GM12878 (cell line): ENCODE results near the gene RANGRF. TPM values are rescaled to one million over a fixed set of nuclear protein-coding genes. Genes with fewer than 3 reads are reported as not detected.
A peak's percentile ranks its signal among the peaks of the same experiment; 100 is the strongest.

Experiments
- ATAC-seq: fragments of 200-7000 bp; cut with Tn5 transposase; 3 replicates; pipeline ENCODE4 v1.9.1; 2020; ENCODE audit warnings: mild to moderate bottlenecking, moderate library complexity
- BruUV-seq: library from RNA; stranded (reverse); fragments of 400-500 nt; replicated peaks from 2 replicates; lab custom pipeline; 2021; lab: Mats Ljungman, UMichigan
- CTCF ChIA-PET: fragments of 300-600 bp; sonication (Branson Sonifier 250); formaldehyde crosslinking; extraction: SDS; loops from one replicate; lab custom pipeline; 2021; ENCODE audit warnings: inconsistent platforms; lab: Yijun Ruan, JAX
- POLR2A ChIA-PET: fragments of 350-600 bp; formaldehyde crosslinking; extraction: SDS; loops from one replicate; lab custom pipeline; 2021; ENCODE audit warnings: inconsistent platforms; lab: Charles Lee
- RAD21 ChIA-PET: fragments of 300-600 bp; sonication (Branson Sonifier 250); formaldehyde crosslinking; loops from one replicate; lab custom pipeline; 2023; ENCODE audit warnings: antibody characterized with exemption; ENCODE audit not compliant: unreplicated experiment; lab: Charles Lee
- SMC1A ChIA-PET: fragments of 300-600 bp; sonication (Branson Sonifier 250); formaldehyde crosslinking; loops from one replicate; lab custom pipeline; 2023; ENCODE audit not compliant: unreplicated experiment, uncharacterized antibody; lab: Charles Lee
- DNase-seq: peaks from one replicate; pipeline ENCODE4 v3.0.0-alpha.2; 2011; ENCODE audit warnings: low read depth, low spot score
- FAIRE-seq: peaks from 3 replicates; lab custom pipeline; 2011; peaks lifted over from hg19 to GRCh38; lab: Jason Lieb, UNC
- H2AFZ ChIP-seq: 2 replicates; pipeline ENCODE4 v1.6.0; 2011; ENCODE audit warnings: low read depth, low read length, control low read depth; ENCODE audit not compliant: control insufficient read depth
- H3K27ac ChIP-seq: 2 replicates; pipeline ENCODE4 v1.5.1; 2011; ENCODE audit warnings: control low read depth; ENCODE audit not compliant: control insufficient read depth, insufficient read depth
- H3K27me3 ChIP-seq, 2 experiments: replicated peaks in 1 of 2; 2 replicates each; pipeline versions ENCODE4 v1.6.0 to v1.6.1; 2011; ENCODE audit warnings: low read length in 1 of 2; ENCODE audit not compliant: control insufficient read depth in 2 of 2, insufficient read depth in 2 of 2
- H3K36me3 ChIP-seq, 2 experiments: 2 replicates each; pipeline ENCODE4 v1.5.1; 2011; ENCODE audit warnings: low read length in 1 of 2; ENCODE audit not compliant: control insufficient read depth in 2 of 2, insufficient read depth in 2 of 2
- H3K4me1 ChIP-seq: 2 replicates; pipeline ENCODE4 v1.6.1; 2011; ENCODE audit warnings: mild to moderate bottlenecking, low read length, moderate library complexity, mixed read lengths; ENCODE audit not compliant: control insufficient read depth, insufficient read depth
- H3K4me2 ChIP-seq: 2 replicates; pipeline ENCODE4 v1.6.0; 2011; ENCODE audit warnings: control low read depth; ENCODE audit not compliant: control insufficient read depth, insufficient read depth
- H3K4me3 ChIP-seq: fragments of 200-600 bp; sonication (generic); 2 replicates; pipeline ENCODE4 v1.5.1; 2016
- H3K79me2 ChIP-seq: 2 replicates; pipeline ENCODE4 v1.6.0; 2011; ENCODE audit warnings: low read length; ENCODE audit not compliant: control insufficient read depth, insufficient read depth
- H3K9ac ChIP-seq: 2 replicates; pipeline ENCODE4 v1.8.0; 2011; ENCODE audit warnings: low read length, control low read depth, mixed read lengths; ENCODE audit not compliant: control insufficient read depth, insufficient read depth
- H3K9me3 ChIP-seq: replicated peaks from 3 replicates; pipeline ENCODE4 v1.5.1; 2011; ENCODE audit warnings: mild to moderate bottlenecking, low read length; ENCODE audit not compliant: control insufficient read depth, insufficient read depth
- H4K20me1 ChIP-seq: 2 replicates; pipeline ENCODE4 v1.6.0; 2011; ENCODE audit not compliant: control insufficient read depth, insufficient read depth
- ATF7 ChIP-seq: fragments of 450-650 bp; IDR thresholded peaks from 2 replicates; pipeline ENCODE4 v1.6.1; 2016; ENCODE audit warnings: low read depth, mild to moderate bottlenecking
- BACH1 ChIP-seq: fragments of 450-650 bp; IDR thresholded peaks from 2 replicates; pipeline ENCODE4 v1.6.1; 2017; ENCODE audit warnings: mild to moderate bottlenecking, borderline replicate concordance
- E2F4 ChIP-seq: IDR thresholded peaks from 2 replicates; pipeline ENCODE4 v1.6.1; 2012; ENCODE audit warnings: low read depth, low read length, improper control_type of control experiment
- EED ChIP-seq: sonication (generic); IDR thresholded peaks from 2 replicates; pipeline ENCODE4 v1.6.1; 2016; ENCODE audit warnings: antibody characterized with exemption, low read depth
- ESRRA ChIP-seq: IDR thresholded peaks from 2 replicates; pipeline ENCODE4 v1.6.1; 2012; ENCODE audit warnings: mild to moderate bottlenecking, low read length, improper control_type of control experiment
- IRF3 ChIP-seq: fragments of 450-650 bp; IDR thresholded peaks from 2 replicates; pipeline ENCODE4 v1.6.1; 2014; ENCODE audit warnings: mild to moderate bottlenecking
- MTA3 ChIP-seq: IDR thresholded peaks from 2 replicates; pipeline ENCODE4 v1.6.1; 2012; ENCODE audit warnings: low read length, inconsistent platforms, borderline replicate concordance
- POLR2A ChIP-seq: IDR thresholded peaks from 2 replicates; pipeline ENCODE4 v1.6.1; 2011; ENCODE audit warnings: low read depth, mild to moderate bottlenecking, low read length
- POLR2AphosphoS2 ChIP-seq: IDR thresholded peaks from 2 replicates; pipeline ENCODE4 v1.6.1; 2011; ENCODE audit warnings: low read depth, mild to moderate bottlenecking, low read length, improper control_type of control experiment, moderate library complexity
- RCOR1 ChIP-seq: conservative IDR thresholded peaks from 2 replicates; pipeline ENCODE4 v1.6.1; 2012; ENCODE audit warnings: low read depth, low read length, improper control_type of control experiment
- SPI1 ChIP-seq: IDR thresholded peaks from 2 replicates; pipeline ENCODE4 v1.6.1; 2011; ENCODE audit warnings: low read depth, mild to moderate bottlenecking, low read length, moderate library complexity, borderline replicate concordance; ENCODE audit not compliant: insufficient read depth
- SRF ChIP-seq, 2 experiments: IDR thresholded peaks; 2 replicates each; pipeline ENCODE4 v1.6.1; 2011; ENCODE audit warnings: low read depth in 2 of 2, low read length in 2 of 2, mild to moderate bottlenecking in 1 of 2, moderate library complexity in 1 of 2
- TARDBP ChIP-seq: IDR thresholded peaks from 2 replicates; pipeline ENCODE4 v1.6.1; 2016; ENCODE audit warnings: borderline replicate concordance
- WGBS: methylation state at CpG from one replicate; pipeline ENCODE4 v1.1.6; 2016; ENCODE audit warnings: low lambda C conversion rate; ENCODE audit not compliant: insufficient replicate concordance, insufficient coverage; ENCODE audit errors: missing lambda C conversion rate; 5-methylcytosine and 5-hydroxymethylcytosine counted together
- in situ Hi-C: fragments of 300-500 bp; cut with MboI; formaldehyde crosslinking; loops from 9 replicates; pipeline ENCODE4 v1.14.3; 2018; ENCODE audit warnings: mixed read lengths
- intact Hi-C: fragments of 100-400 bp; cut with micrococcal nuclease; formaldehyde crosslinking; loops from one replicate; pipeline ENCODE4 v1.14.2; 2022; ENCODE audit not compliant: unreplicated experiment
- polyA plus RNA-seq, 11 experiments: library from polyadenylated mRNA; depleted of rRNA in 4 of 11; unstranded in 6 of 11; stranded (reverse) in 5 of 11; fragments of >200 nt; fragmentation: Nextera tagmentation in 4 of 11; fragmentation: Illumina TruSeq in 1 of 11; extraction: Ambion mirVana in 4 of 11; extraction: Trizol in 1 of 11; gene quantifications; 1 replicate in 1 of 11; 2 replicates in 10 of 11; pipeline versions ENCODE4 v1.2.1 to v1.2.3, GENCODE V29; 2011 to 2016; ENCODE audit warnings: inconsistent platforms in 2 of 11, missing spikeins in 2 of 11, low read depth in 1 of 11
- total RNA-seq, 4 experiments: library from RNA; depleted of rRNA in 3 of 4; stranded (reverse); fragments of >200 nt in 3 of 4; fragmentation: Illumina TruSeq in 1 of 4; extraction: Trizol in 1 of 4; gene quantifications; 2 replicates each; pipeline versions ENCODE4 v1.2.1 to v1.2.3, GENCODE V29; 2013 to 2021

The RANGRF gene
- total and polyA plus RNA-seq, 10 of the 15 experiments (the other 5 are each of a cell fraction or from before 2014, with no cell fraction given): 30.1 to 181 (median 61.4) TPM

GRCh38 chr17:8267480-8268147 lies 20.9 kb upstream of the RANGRF start:
- no TSS peak for BruUV-seq

GRCh38 chr17:8268550-8269298 lies 19.7 kb upstream of the RANGRF start:
- no peak overlapping the region for H3K9ac ChIP-seq
- 95% methylated on average over 24 of the region's 29 CpGs for WGBS
- ATAC-seq: no peak
- no peak for TF ChIP-seq E2F4
- TF ChIP-seq ESRRA: no peak
- no peak for TF ChIP-seq TARDBP
- TF ChIP-seq SPI1: no peak
- TF ChIP-seq IRF3: no peak
- no peak for TF ChIP-seq BACH1
- no peak for TF ChIP-seq RCOR1
- TF ChIP-seq MTA3: no peak
- no peak for TF ChIP-seq EED
- no peak for TF ChIP-seq POLR2AphosphoS2

More at GRCh38 chr17:8267480-8268147, 20.9 kb upstream of the RANGRF start:
- Histone ChIP-seq H3K36me3 (peaks cover 22 to 39% of the 10 kb centered on the region in 2 experiments; a peak in 3 of 4 replicates), H3K9ac (no peak overlapping the region), H3K4me1 (no peaks in the 10 kb centered on the region), H3K4me2 (no peak overlapping the region), H4K20me1 (no peaks in the 10 kb centered on the region), H3K4me3 (no peak overlapping the region)
- RAD21 ChIA-PET: interaction anchor here (0.6 kb wide), 1 partner anchor 285 kb away, joined by 3 read pairs; no protein-coding TSS in a partner anchor
- CTCF ChIA-PET: no interaction called here
- TF ChIP-seq SRF (IDR thresholded peaks at IDR 0.05; ENCODE audit: low read depth in 2 of 2, low read length in 2 of 2) (no peak), ATF7 (no peak), POLR2A (0 out of 2 replicates have a peak, but pooled peaks have one; percentile 16)
- TF ChIP-seq, all 136 proteins: peak for 1
- FAIRE-seq: no peak
- in situ Hi-C loops: no loop called here
- ChIA-PET SMC1A (no interaction called here), POLR2A (interaction anchor here (0.9 kb wide), 1 partner anchor 21 kb away, joined by 3 read pairs; the partner anchor contains the start of gene RANGRF)
- intact Hi-C loops: no loop called here
- over 99% methylated on average over 13 of the region's 13 CpGs for WGBS
- Histone ChIP-seq H3K79me2 (no peaks in the 10 kb centered on the region), H3K27me3 (no peaks in the 10 kb centered on the region), H3K27ac (no peak overlapping the region), H2AFZ (no peak overlapping the region), H3K9me3 (no peaks in the 10 kb centered on the region)
- no peak for DNase-seq
- ATAC-seq: no peak

More at GRCh38 chr17:8268550-8269298, 19.7 kb upstream of the RANGRF start:
- intact Hi-C loops: no loop called here
- POLR2A ChIA-PET: interaction anchor here (0.9 kb wide), 1 partner anchor 20 kb away, joined by 3 read pairs; the partner anchor contains the start of gene RANGRF
- SMC1A ChIA-PET: no interaction called here
- Histone ChIP-seq H4K20me1 (no peaks in the 10 kb centered on the region), H3K4me2 (no peak overlapping the region), H3K36me3 (peaks cover 12 to 32% of the 10 kb centered on the region in 2 experiments; a peak in 3 of 4 replicates), H3K79me2 (no peaks in the 10 kb centered on the region), H3K4me1 (no peaks in the 10 kb centered on the region), H3K4me3 (no peak overlapping the region), H3K27me3 (no peaks in the 10 kb centered on the region), H2AFZ (no peak overlapping the region), H3K27ac (no peak overlapping the region), H3K9me3 (no peaks in the 10 kb centered on the region)
- RAD21 ChIA-PET: no interaction called here
- BruUV-seq: no TSS peak
- CTCF ChIA-PET: no interaction called here
- in situ Hi-C loops: no loop called here
- no peak for DNase-seq
- FAIRE-seq: no peak
